Neural progenitor cell (in vitro differentiated cells): Measurements from ENCODE around the gene FBXW7.

Experiments
- EZH2 ChIP-seq: fragments of 200-600 bp; sonication (generic); IDR thresholded peaks from 2 replicates; pipeline ENCODE4 v1.6.1; 2017; ENCODE audit warnings: antibody characterized with exemption, mild to moderate bottlenecking, moderate library complexity
- EZH2phosphoT487 ChIP-seq: fragments of 200-600 bp; sonication (generic); IDR thresholded peaks from 2 replicates; pipeline ENCODE4 v1.6.1; 2017; ENCODE audit warnings: antibody characterized with exemption

GRCh38 chr4:152399246-152399645 lies 136.6 kb downstream of the FBXW7 start:
- TF ChIP-seq EZH2phosphoT487 (no peak), EZH2 (no peak)
